ENCODE measurements around the gene GHR. TPM values are rescaled to one million over a fixed set of nuclear protein-coding genes. Genes with fewer than 3 reads are reported as not detected.

The GHR gene
- total and polyA plus RNA-seq, 2 donors from 2014 or later = 3.7 to 6.5 TPM

- intact Hi-C loops (cut with DNase I) = no loop called here
- FAIRE-seq = no peak
- peaks cover 0 to 4% (median 0%) of the 10 kb centered on the region in 3 donors for H3K4me1 ChIP-seq (ENCODE audit: control insufficient read depth in 2 of 3, insufficient read depth in 2 of 3, low read depth in 1 of 3, low read length in 3 of 3)
- peaks cover 0 to 6% (median 0%) of the 10 kb centered on the region in 3 donors for H3K9me3 ChIP-seq (ENCODE audit: control insufficient read depth in 2 of 3, insufficient read depth in 1 of 3, low read length in 3 of 3)
- DNase-seq = no peak
- no peaks in the 10 kb centered on the region for H3K27me3 ChIP-seq (ENCODE audit: control insufficient read depth, insufficient read depth, low read length)
- H3K36me3 ChIP-seq (ENCODE audit: control insufficient read depth in 2 of 3, insufficient read depth in 3 of 3, low read length in 3 of 3) = no peaks in the 10 kb centered on the region
- TF ChIP-seq CTCF (IDR thresholded peaks at IDR 0.05; ENCODE audit: borderline replicate concordance, extremely low read depth, insufficient read depth) = no peak
- no peak overlapping the region for H3K4me3 ChIP-seq (ENCODE audit: low read length in 3 of 3)
- no peak overlapping the region for H3K9ac ChIP-seq (ENCODE audit: low read length in 3 of 3)
- no peak overlapping the region for H3K27ac ChIP-seq (ENCODE audit: low read depth in 2 of 2, low read length in 2 of 2)
These were observed 118.9 kb downstream of the GHR start for GRCh38 chr5:42542106-42542505.

GRCh38 chr5:42543774-42544173 lies 120.5 kb downstream of the GHR start:
- FAIRE-seq (peak; percentile 56), DNase-seq (no peak)
- H3K4me1 ChIP-seq (ENCODE audit: control insufficient read depth in 2 of 3, insufficient read depth in 2 of 3, low read depth in 1 of 3, low read length in 3 of 3) = peaks cover 0 to 11% (median 0%) of the 10 kb centered on the region in 3 donors
- intact Hi-C loops (cut with DNase I) = no loop called here
- no peaks in the 10 kb centered on the region for H3K36me3 ChIP-seq (ENCODE audit: control insufficient read depth in 2 of 3, insufficient read depth in 3 of 3, low read length in 3 of 3)
- no peak overlapping the region for H3K27ac ChIP-seq (ENCODE audit: low read depth in 2 of 2, low read length in 2 of 2)
- no peaks in the 10 kb centered on the region for H3K27me3 ChIP-seq (ENCODE audit: control insufficient read depth, insufficient read depth, low read length)
- peaks cover 0 to 6% (median 0%) of the 10 kb centered on the region in 3 donors for H3K9me3 ChIP-seq (ENCODE audit: control insufficient read depth in 2 of 3, insufficient read depth in 1 of 3, low read length in 3 of 3)
- no peak for TF ChIP-seq CTCF (IDR thresholded peaks at IDR 0.05; ENCODE audit: borderline replicate concordance, extremely low read depth, insufficient read depth)
- no peak overlapping the region for H3K9ac ChIP-seq (ENCODE audit: low read length in 3 of 3)
- no peak overlapping the region for H3K4me3 ChIP-seq (ENCODE audit: low read length in 3 of 3)

GRCh38 chr5:42545038-42545437 lies 121.8 kb downstream of the GHR start:
- H3K4me3 ChIP-seq (ENCODE audit: low read length in 3 of 3) = no peak overlapping the region
- H3K9ac ChIP-seq (ENCODE audit: low read length in 3 of 3) = no peak overlapping the region
- intact Hi-C loops (cut with DNase I) = no loop called here
- FAIRE-seq = no peak
- DNase-seq = no peak
- H3K9me3 ChIP-seq (ENCODE audit: control insufficient read depth in 2 of 3, insufficient read depth in 1 of 3, low read length in 3 of 3) = no peaks in the 10 kb centered on the region
- no peaks in the 10 kb centered on the region for H3K27me3 ChIP-seq (ENCODE audit: control insufficient read depth, insufficient read depth, low read length)
- H3K36me3 ChIP-seq (ENCODE audit: control insufficient read depth in 2 of 3, insufficient read depth in 3 of 3, low read length in 3 of 3) = no peaks in the 10 kb centered on the region
- no peak for TF ChIP-seq CTCF (IDR thresholded peaks at IDR 0.05; ENCODE audit: borderline replicate concordance, extremely low read depth, insufficient read depth)
- H3K27ac ChIP-seq (ENCODE audit: low read depth in 2 of 2, low read length in 2 of 2) = no peak overlapping the region
- H3K4me1 ChIP-seq (ENCODE audit: control insufficient read depth in 2 of 3, insufficient read depth in 2 of 3, low read depth in 1 of 3, low read length in 3 of 3) = peaks cover 0 to 11% (median 0%) of the 10 kb centered on the region in 3 donors

- Histone ChIP-seq H3K27ac (ENCODE audit: low read depth in 2 of 2, low read length in 2 of 2) (no peak overlapping the region), H3K27me3 (ENCODE audit: control insufficient read depth, insufficient read depth, low read length) (no peaks in the 10 kb centered on the region), H3K9ac (ENCODE audit: low read length in 3 of 3) (no peak overlapping the region), H3K36me3 (ENCODE audit: control insufficient read depth in 2 of 3, insufficient read depth in 3 of 3, low read length in 3 of 3) (no peaks in the 10 kb centered on the region), H3K4me1 (ENCODE audit: control insufficient read depth in 2 of 3, insufficient read depth in 2 of 3, low read depth in 1 of 3, low read length in 3 of 3) (peaks cover 0 to 11% (median 0%) of the 10 kb centered on the region in 3 donors), H3K4me3 (ENCODE audit: low read length in 3 of 3) (no peak overlapping the region), H3K9me3 (ENCODE audit: control insufficient read depth in 2 of 3, insufficient read depth in 1 of 3, low read length in 3 of 3) (no peaks in the 10 kb centered on the region)
- DNase-seq (peak in 2 of 5 donors; percentile 54 to 58), FAIRE-seq (no peak)
- intact Hi-C loops (cut with DNase I) = no loop called here
- no peak for TF ChIP-seq CTCF (IDR thresholded peaks at IDR 0.05; ENCODE audit: borderline replicate concordance, extremely low read depth, insufficient read depth)
These were observed 123.9 kb downstream of the GHR start for GRCh38 chr5:42547141-42547540.
